SIG-M5 treated with dmso at 0.1 percent for 504 hours (cell line): ENCODE measurements around the gene DNPH1.
A peak's percentile ranks its signal among the peaks of the same experiment; 100 is the strongest.

Experiments
- DNase-seq: peaks from one replicate; lab custom pipeline; 2025; ENCODE audit not compliant: unreplicated experiment; lab: John Stamatoyannopoulos, UW

Gene DNPH1

GRCh38 chr6:43246301-43247113 is 17.2 kb upstream of the DNPH1 start:
- peak; percentile 33 for DNase-seq

- no peak for DNase-seq
Measured at GRCh38 chr6:43243664-43244321, 14.5 kb upstream of the DNPH1 start.

- DNase-seq, result no peak
Measured at GRCh38 chr6:43242908-43243663, 13.8 kb upstream of the DNPH1 start, which contains the start of gene TTBK1. Gene TTBK1, plus strand, starts transcription at chr6:43243481. Its CDS starts 3,180 bp downstream, at chr6:43246661.

GRCh38 chr6:43241446-43241845 is 12.2 kb upstream of the DNPH1 start:
- DNase-seq, result no peak

- peak; percentile 24 for DNase-seq
Measured at GRCh38 chr6:43240950-43241349, 11.7 kb upstream of the DNPH1 start.

- no peak for DNase-seq
Measured at GRCh38 chr6:43239054-43239453, 9.8 kb upstream of the DNPH1 start.

- DNase-seq, result no peak
Measured at GRCh38 chr6:43235841-43236240, 6.6 kb upstream of the DNPH1 start.

- DNase-seq, result no peak
Measured at GRCh38 chr6:43231735-43232450, 2.6 kb upstream of the DNPH1 start.

- no peak for DNase-seq
Measured at GRCh38 chr6:43231053-43231452, 1.8 kb upstream of the DNPH1 start.

- DNase-seq, result no peak
Measured at GRCh38 chr6:43229803-43230620, 731 bp upstream of the DNPH1 start.

GRCh38 chr6:43226192-43226851 is 3.0 kb downstream of the DNPH1 start:
- no peak for DNase-seq

- DNase-seq, result no peak
Measured at GRCh38 chr6:43223175-43223574, 6.1 kb downstream of the DNPH1 start.

- DNase-seq, result no peak
Measured at GRCh38 chr6:43222418-43223059, 6.7 kb downstream of the DNPH1 start.

- DNase-seq, result no peak
Measured at GRCh38 chr6:43221046-43221972, 8.0 kb downstream of the DNPH1 start.

- no peak for DNase-seq
Measured at GRCh38 chr6:43220439-43220951, 8.8 kb downstream of the DNPH1 start.

- DNase-seq, result no peak
Measured at GRCh38 chr6:43219814-43220213, 9.5 kb downstream of the DNPH1 start.

- no peak for DNase-seq
Measured at GRCh38 chr6:43219119-43219518, 10.2 kb downstream of the DNPH1 start.

GRCh38 chr6:43217351-43217750 is 11.9 kb downstream of the DNPH1 start:
- no peak for DNase-seq
